GM23338 (cell line): ENCODE data around the gene USP10. TPM values are rescaled to one million over a fixed set of nuclear protein-coding genes. Genes with fewer than 3 reads are reported as not detected.

ENCODE experiments used
- ATAC-seq: fragments of 200-7000 bp; cut with Tn5 transposase; 3 replicates; pipeline ENCODE4 v1.9.1; 2020
- DNase-seq: peaks from one replicate; pipeline ENCODE4 v3.0.0-alpha.2; 2015; ENCODE audit warnings: low spot score
- H2AFZ ChIP-seq: fragments of 200-600 bp; sonication (generic); 2 replicates; pipeline ENCODE4 v1.8.0; 2016; ENCODE audit warnings: antibody characterized with exemption, mild to moderate bottlenecking, moderate library complexity
- H3F3A ChIP-seq: fragments of 200-600 bp; sonication (generic); replicated peaks from 2 replicates; pipeline ENCODE4 v1.8.0; 2017; ENCODE audit warnings: antibody characterized with exemption, mixed run types, low read depth
- H3K27ac ChIP-seq: fragments of 200-600 bp; sonication (generic); 2 replicates; pipeline ENCODE4 v1.6.1; 2016; ENCODE audit warnings: low read depth
- H3K27me3 ChIP-seq: fragments of 200-600 bp; sonication (generic); 2 replicates; pipeline ENCODE4 v1.8.0; 2016; ENCODE audit warnings: mild to moderate bottlenecking, mixed run types, moderate library complexity; ENCODE audit not compliant: insufficient read depth
- H3K36me3 ChIP-seq: fragments of 200-600 bp; sonication (generic); 2 replicates; pipeline ENCODE4 v1.8.0; 2016; ENCODE audit warnings: mild to moderate bottlenecking; ENCODE audit not compliant: insufficient read depth
- H3K4me1 ChIP-seq: fragments of 200-600 bp; sonication (generic); 2 replicates; pipeline ENCODE4 v1.8.0; 2016; ENCODE audit warnings: mild to moderate bottlenecking, moderate library complexity; ENCODE audit not compliant: insufficient read depth
- H3K4me2 ChIP-seq: fragments of 200-600 bp; sonication (generic); 2 replicates; pipeline ENCODE4 v1.7.1; 2017; ENCODE audit warnings: mixed run types
- H3K4me3 ChIP-seq: fragments of 200-600 bp; sonication (generic); 2 replicates; pipeline ENCODE4 v1.6.1; 2016; ENCODE audit warnings: mixed run types
- H3K79me2 ChIP-seq: fragments of 200-600 bp; sonication (generic); replicated peaks from 2 replicates; pipeline ENCODE4 v1.8.0; 2017; ENCODE audit warnings: mild to moderate bottlenecking; ENCODE audit not compliant: insufficient read depth
- H3K9me2 ChIP-seq: fragments of 200-600 bp; sonication (generic); 2 replicates; pipeline ENCODE4 v1.8.0; 2017; ENCODE audit not compliant: insufficient read depth
- H4K20me1 ChIP-seq: fragments of 200-600 bp; sonication (generic); replicated peaks from 2 replicates; pipeline ENCODE4 v1.8.0; 2017; ENCODE audit warnings: mild to moderate bottlenecking; ENCODE audit not compliant: insufficient read depth
- H3K27ac Mint-ChIP-seq: 2 replicates; pipeline ENCODE4 v1.8.0; 2020; ENCODE audit warnings: inconsistent platforms, mild to moderate bottlenecking, moderate library complexity, mixed read lengths
- H3K27me3 Mint-ChIP-seq: 3 replicates; pipeline ENCODE4 v1.8.0; 2022; ENCODE audit warnings: low read depth, mild to moderate bottlenecking, moderate library complexity, mixed read lengths, inconsistent platforms; ENCODE audit not compliant: insufficient read depth, poor library complexity
- H3K36me3 Mint-ChIP-seq: 3 replicates; pipeline ENCODE4 v1.8.0; 2021; ENCODE audit warnings: low read depth, mild to moderate bottlenecking, inconsistent platforms, moderate library complexity, mixed read lengths
- H3K4me1 Mint-ChIP-seq: 3 replicates; pipeline ENCODE4 v1.8.0; 2020; ENCODE audit warnings: mild to moderate bottlenecking, inconsistent platforms, mixed read lengths
- H3K4me3 Mint-ChIP-seq: 3 replicates; pipeline ENCODE4 v1.8.0; 2021; ENCODE audit warnings: moderate library complexity, mild to moderate bottlenecking, inconsistent platforms, mixed read lengths
- H3K9me3 Mint-ChIP-seq: 3 replicates; pipeline ENCODE4 v1.8.0; 2020; ENCODE audit warnings: moderate library complexity, mild to moderate bottlenecking, inconsistent platforms, mixed read lengths
- ETS1 ChIP-seq: IDR thresholded peaks from 2 replicates; pipeline ENCODE4 v1.6.1; 2016; ENCODE audit warnings: antibody characterized with exemption
- EZH2 ChIP-seq: fragments of 200-600 bp; sonication (generic); IDR thresholded peaks from one replicate; pipeline ENCODE4 v1.8.0; 2017; ENCODE audit warnings: antibody characterized with exemption, mild to moderate bottlenecking, low read depth; ENCODE audit not compliant: unreplicated experiment
- EZH2phosphoT487 ChIP-seq: fragments of 200-600 bp; sonication (generic); IDR thresholded peaks from one replicate; pipeline ENCODE4 v1.8.1; 2018; ENCODE audit warnings: antibody characterized with exemption; ENCODE audit not compliant: unreplicated experiment
- REST ChIP-seq: IDR thresholded peaks from one replicate; pipeline ENCODE4 v1.6.1; 2018; ENCODE audit warnings: antibody characterized with exemption; ENCODE audit not compliant: unreplicated experiment
- STAT1 ChIP-seq: IDR thresholded peaks from one replicate; pipeline ENCODE4 v1.6.1; 2016; ENCODE audit warnings: antibody characterized with exemption; ENCODE audit not compliant: unreplicated experiment
- ZNF114 ChIP-seq: fragments of 250-450 bp; sonication (Bioruptor Pico); IDR thresholded peaks from 2 replicates; pipeline ENCODE4 v1.5.0; 2020; ENCODE audit warnings: mild to moderate bottlenecking, moderate library complexity
- ZNF331 ChIP-seq: fragments of 250-450 bp; sonication (Bioruptor Pico); IDR thresholded peaks from 2 replicates; pipeline ENCODE4 v1.5.0; 2020; ENCODE audit warnings: low read depth, mild to moderate bottlenecking, moderate library complexity
- polyA plus RNA-seq: library from polyadenylated mRNA; unstranded; fragments of >200 nt; fragmentation: Nextera tagmentation; extraction: Ambion mirVana; gene quantifications from 2 replicates; pipeline ENCODE4 v1.2.1, GENCODE V29; 2016
- total RNA-seq: library from RNA; depleted of rRNA; stranded (reverse); fragments of >200 nt; shearing (Covaris generic); gene quantifications from 2 replicates; pipeline ENCODE4 v1.2.3, GENCODE V29; 2014

The USP10 gene
- total and polyA plus RNA-seq, 2 experiments from 2014 or later, result 158 to 194 TPM

- DNase-seq (no peak), ATAC-seq (no peak)
- H3K4me3 Mint-ChIP-seq, result no peak overlapping the region
- no peaks in the 10 kb centered on the region for H3K9me2 ChIP-seq
- no peak overlapping the region for H2AFZ ChIP-seq
- H3F3A ChIP-seq, result 0 out of 2 replicates have a peak, but pooled peaks cover 5% of the 10 kb centered on the region
- no peaks in the 10 kb centered on the region for H3K79me2 ChIP-seq
- no peaks in the 10 kb centered on the region for H3K27me3 ChIP-seq
- H3K27ac Mint-ChIP-seq, result no peak overlapping the region
- H4K20me1 ChIP-seq, result no peaks in the 10 kb centered on the region
- H3K4me2 ChIP-seq, result no peak overlapping the region
- H3K27ac ChIP-seq, result no peak overlapping the region
- H3K4me1 Mint-ChIP-seq, result peaks cover 23% of the 10 kb centered on the region
- H3K36me3 ChIP-seq, result 0 out of 2 replicates have a peak, but pooled peaks cover 3% of the 10 kb centered on the region
- TF ChIP-seq ZNF331, result no peak
- no peak for TF ChIP-seq ZNF114 (CRISPR knock-in tag)
- no peak for TF ChIP-seq STAT1
- no peak for TF ChIP-seq REST
- H3K9me3 Mint-ChIP-seq, result peaks cover 11% of the 10 kb centered on the region
- no peaks in the 10 kb centered on the region for H3K27me3 Mint-ChIP-seq
- peaks cover 11% of the 10 kb centered on the region for H3K4me1 ChIP-seq
- no peaks in the 10 kb centered on the region for H3K36me3 Mint-ChIP-seq
- no peak overlapping the region for H3K4me3 ChIP-seq
These were observed 13.0 kb upstream of the USP10 start for GRCh38 chr16:84686707-84687298.

GRCh38 chr16:84687715-84688114, 12.1 kb upstream of the USP10 start:
- H3K9me3 Mint-ChIP-seq, result peaks cover 11% of the 10 kb centered on the region
- H3K4me3 Mint-ChIP-seq, result no peak overlapping the region
- Histone ChIP-seq H3K79me2 (no peaks in the 10 kb centered on the region), H3K4me2 (no peak overlapping the region), H3F3A (0 out of 2 replicates have a peak, but pooled peaks cover 5% of the 10 kb centered on the region), H3K4me1 (peaks cover 11% of the 10 kb centered on the region), H3K4me3 (no peak overlapping the region), H2AFZ (no peak overlapping the region), H3K27ac (no peak overlapping the region), H4K20me1 (no peaks in the 10 kb centered on the region), H3K27me3 (no peaks in the 10 kb centered on the region), H3K9me2 (no peaks in the 10 kb centered on the region), H3K36me3 (0 out of 2 replicates have a peak, but pooled peaks cover 3% of the 10 kb centered on the region)
- peaks cover 23% of the 10 kb centered on the region for H3K4me1 Mint-ChIP-seq
- peaks cover 5% of the 10 kb centered on the region for H3K27me3 Mint-ChIP-seq
- no peaks in the 10 kb centered on the region for H3K36me3 Mint-ChIP-seq
- no peak for ATAC-seq
- DNase-seq, result no peak
- H3K27ac Mint-ChIP-seq, result no peak overlapping the region
- TF ChIP-seq ZNF114 (CRISPR knock-in tag) (no peak), REST (no peak), EZH2 (no peak), STAT1 (no peak), ETS1 (no peak), EZH2phosphoT487 (no peak)
